ENCODE results near the gene USP47. TPM values are rescaled to one million over a fixed set of nuclear protein-coding genes. Genes with fewer than 3 reads are reported as not detected.

The USP47 gene
- total and polyA plus RNA-seq, 9 of the 15 experiments (the other 6 are each of a cell fraction or from before 2014, with no cell fraction given): 13.1 to 63.6 (median 34.7) TPM

- TF ChIP-seq NR4A1 (CRISPR knock-in tag; IDR thresholded peaks at IDR 0.05) (no peak), NR4A1 (tag; IDR thresholded peaks at IDR 0.05) (no peak), SMARCB1 (IDR thresholded peaks at IDR 0.05; ENCODE audit: insufficient read length, low read depth) (no peak), ZFP1 (CRISPR knock-in tag; IDR thresholded peaks at IDR 0.05) (no peak), KLF13 (tag; IDR thresholded peaks at IDR 0.05; ENCODE audit: borderline replicate concordance, low read depth) (no peak), HMBOX1 (IDR thresholded peaks at IDR 0.05) (peak; percentile 75), GABPA (tag; conservative IDR thresholded peaks at IDR 0.05; ENCODE audit: low read depth) (no peak), KAT8 (IDR thresholded peaks at IDR 0.05; ENCODE audit: low read depth) (no peak), DIDO1 (tag; IDR thresholded peaks at IDR 0.05; ENCODE audit: low read depth) (no peak), CC2D1A (IDR thresholded peaks at IDR 0.05) (no peak), NELFE (IDR thresholded peaks at IDR 0.05; ENCODE audit: insufficient read depth, insufficient read length) (no peak), CTCF (IDR thresholded peaks at IDR 0.05 in 2 of 3, conservative IDR thresholded peaks at IDR 0.05 in 1 of 3; ENCODE audit: insufficient read depth in 2 of 3, low read depth in 1 of 3, low read length in 3 of 3) (no peak), ZZZ3 (IDR thresholded peaks at IDR 0.05) (no peak), TFAM (CRISPR knock-in tag; conservative IDR thresholded peaks at IDR 0.05) (no peak), ETV6 (IDR thresholded peaks at IDR 0.05; ENCODE audit: borderline replicate concordance in 1 of 2, low read depth in 2 of 2, low read length in 1 of 2) (no peak), ETV6 (CRISPR knock-in tag; IDR thresholded peaks at IDR 0.05; ENCODE audit: borderline replicate concordance) (no peak), NFXL1 (CRISPR knock-in tag; IDR thresholded peaks at IDR 0.05) (no peak)
- TF ChIP-seq, protein P1, sequence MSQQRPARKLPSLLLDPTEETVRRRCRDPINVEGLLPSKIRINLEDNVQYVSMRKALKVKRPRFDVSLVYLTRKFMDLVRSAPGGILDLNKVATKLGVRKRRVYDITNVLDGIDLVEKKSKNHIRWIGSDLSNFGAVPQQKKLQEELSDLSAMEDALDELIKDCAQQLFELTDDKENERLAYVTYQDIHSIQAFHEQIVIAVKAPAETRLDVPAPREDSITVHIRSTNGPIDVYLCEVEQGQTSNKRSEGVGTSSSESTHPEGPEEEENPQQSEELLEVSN (IDR thresholded peaks at IDR 0.05; ENCODE audit: borderline replicate concordance in 1 of 2, extremely low read depth in 1 of 2, insufficient read depth in 1 of 2, insufficient read length in 1 of 2, low read depth in 1 of 2, low read length in 1 of 2, poor library complexity in 1 of 2, severe bottlenecking in 1 of 2): no peak
- TF ChIP-seq, protein P2, sequence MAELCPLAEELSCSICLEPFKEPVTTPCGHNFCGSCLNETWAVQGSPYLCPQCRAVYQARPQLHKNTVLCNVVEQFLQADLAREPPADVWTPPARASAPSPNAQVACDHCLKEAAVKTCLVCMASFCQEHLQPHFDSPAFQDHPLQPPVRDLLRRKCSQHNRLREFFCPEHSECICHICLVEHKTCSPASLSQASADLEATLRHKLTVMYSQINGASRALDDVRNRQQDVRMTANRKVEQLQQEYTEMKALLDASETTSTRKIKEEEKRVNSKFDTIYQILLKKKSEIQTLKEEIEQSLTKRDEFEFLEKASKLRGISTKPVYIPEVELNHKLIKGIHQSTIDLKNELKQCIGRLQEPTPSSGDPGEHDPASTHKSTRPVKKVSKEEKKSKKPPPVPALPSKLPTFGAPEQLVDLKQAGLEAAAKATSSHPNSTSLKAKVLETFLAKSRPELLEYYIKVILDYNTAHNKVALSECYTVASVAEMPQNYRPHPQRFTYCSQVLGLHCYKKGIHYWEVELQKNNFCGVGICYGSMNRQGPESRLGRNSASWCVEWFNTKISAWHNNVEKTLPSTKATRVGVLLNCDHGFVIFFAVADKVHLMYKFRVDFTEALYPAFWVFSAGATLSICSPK (IDR thresholded peaks at IDR 0.05; ENCODE audit: borderline replicate concordance): no peak
- TF ChIP-seq, protein P3, sequence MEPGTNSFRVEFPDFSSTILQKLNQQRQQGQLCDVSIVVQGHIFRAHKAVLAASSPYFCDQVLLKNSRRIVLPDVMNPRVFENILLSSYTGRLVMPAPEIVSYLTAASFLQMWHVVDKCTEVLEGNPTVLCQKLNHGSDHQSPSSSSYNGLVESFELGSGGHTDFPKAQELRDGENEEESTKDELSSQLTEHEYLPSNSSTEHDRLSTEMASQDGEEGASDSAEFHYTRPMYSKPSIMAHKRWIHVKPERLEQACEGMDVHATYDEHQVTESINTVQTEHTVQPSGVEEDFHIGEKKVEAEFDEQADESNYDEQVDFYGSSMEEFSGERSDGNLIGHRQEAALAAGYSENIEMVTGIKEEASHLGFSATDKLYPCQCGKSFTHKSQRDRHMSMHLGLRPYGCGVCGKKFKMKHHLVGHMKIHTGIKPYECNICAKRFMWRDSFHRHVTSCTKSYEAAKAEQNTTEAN (CRISPR knock-in tag; IDR thresholded peaks at IDR 0.05): no peak
- TF ChIP-seq, protein P4, sequence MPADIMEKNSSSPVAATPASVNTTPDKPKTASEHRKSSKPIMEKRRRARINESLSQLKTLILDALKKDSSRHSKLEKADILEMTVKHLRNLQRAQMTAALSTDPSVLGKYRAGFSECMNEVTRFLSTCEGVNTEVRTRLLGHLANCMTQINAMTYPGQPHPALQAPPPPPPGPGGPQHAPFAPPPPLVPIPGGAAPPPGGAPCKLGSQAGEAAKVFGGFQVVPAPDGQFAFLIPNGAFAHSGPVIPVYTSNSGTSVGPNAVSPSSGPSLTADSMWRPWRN (IDR thresholded peaks at IDR 0.05; ENCODE audit: low read depth): no peak
Observed at GRCh38 chr11:11842421-11843008, 743 bp downstream of the USP47 start (continued).
